H1 (cell line): ENCODE results near the gene NOL3.

Experiments
- GABPA ChIP-seq: IDR thresholded peaks from 2 replicates; pipeline ENCODE4 v1.6.1; 2011; ENCODE audit warnings: mild to moderate bottlenecking, low read length, moderate library complexity, borderline replicate concordance; ENCODE audit not compliant: insufficient read depth
- HDAC6 ChIP-seq: IDR thresholded peaks from one replicate; pipeline ENCODE4 v1.7.1; 2012; ENCODE audit warnings: low read depth, mild to moderate bottlenecking, inconsistent platforms, low read length, moderate library complexity
- POLR2A ChIP-seq, 2 experiments: IDR thresholded peaks; 1 replicate in 1 of 2; 2 replicates in 1 of 2; pipeline ENCODE4 v1.6.1; 2011; ENCODE audit warnings: low read depth in 2 of 2, low read length in 2 of 2, mild to moderate bottlenecking in 2 of 2; ENCODE audit errors: control extremely low read depth in 1 of 2
- POU5F1 ChIP-seq: IDR thresholded peaks from 2 replicates; pipeline ENCODE4 v1.6.1; 2011; ENCODE audit warnings: low read depth, mild to moderate bottlenecking, low read length, moderate library complexity
- RAD21 ChIP-seq, 2 experiments: IDR thresholded peaks in 1 of 2; conservative IDR thresholded peaks in 1 of 2; 2 replicates each; pipeline ENCODE4 v1.6.1; 2011; ENCODE audit warnings: low read depth in 2 of 2, low read length in 2 of 2, improper control_type of control experiment in 1 of 2, inconsistent platforms in 1 of 2, mild to moderate bottlenecking in 1 of 2, moderate library complexity in 1 of 2
- TF ChIP-seq, protein P1 (sequence below), 3 experiments: IDR thresholded peaks; 1 replicate in 2 of 3; 2 replicates in 1 of 3; pipeline versions ENCODE4 v1.5.1 to v1.6.1; 2011; ENCODE audit warnings: low read length in 3 of 3, mild to moderate bottlenecking in 3 of 3, inconsistent platforms in 2 of 3, low read depth in 1 of 3, moderate library complexity in 1 of 3; ENCODE audit not compliant: insufficient read depth in 1 of 3; ENCODE audit errors: control extremely low read depth in 1 of 3
- TF ChIP-seq, protein P2 (sequence below): IDR thresholded peaks from 2 replicates; pipeline ENCODE4 v1.6.1; 2011; ENCODE audit warnings: low read depth, mild to moderate bottlenecking, low read length; ENCODE audit not compliant: insufficient read depth

DNA sequence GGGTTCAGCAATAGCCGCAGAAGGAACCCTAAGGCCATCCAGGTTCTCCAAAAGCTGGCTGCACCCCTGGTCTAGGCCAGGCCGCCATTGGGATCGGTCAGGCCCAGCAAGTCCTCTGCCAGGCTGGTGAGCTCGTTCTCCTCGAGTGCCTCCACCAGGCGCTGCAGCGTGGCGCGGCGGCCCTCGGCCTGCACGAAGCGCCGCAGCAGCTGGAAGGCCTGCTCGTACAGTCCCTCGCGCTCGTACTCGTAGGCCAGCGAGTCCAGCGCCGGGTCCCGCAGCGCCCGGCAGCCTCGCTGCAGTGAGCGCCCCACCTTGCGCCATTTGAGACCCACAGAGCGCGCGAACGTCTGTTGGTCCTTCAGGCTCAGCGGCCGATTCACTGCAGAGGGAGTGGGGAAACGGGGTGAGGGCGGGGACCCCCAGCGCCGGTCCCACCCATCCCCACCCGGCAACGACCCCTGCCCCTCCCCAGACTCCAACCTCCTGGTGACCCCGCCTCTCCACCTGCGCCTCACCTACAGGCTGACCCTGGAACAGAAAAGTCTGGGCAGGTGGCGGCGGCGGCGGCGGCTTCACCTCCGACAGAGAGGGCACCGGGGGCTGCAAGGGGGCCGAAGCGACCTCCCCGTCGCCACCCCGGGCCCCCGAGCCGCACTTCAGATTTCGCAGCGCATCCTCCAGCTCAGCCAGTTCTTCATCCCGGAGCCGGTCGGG is 15.6 kb upstream of the NOL3 start:
- TF ChIP-seq RAD21 (IDR thresholded peaks at IDR 0.05 in 1 of 2, conservative IDR thresholded peaks at IDR 0.05 in 1 of 2; ENCODE audit: low read depth in 2 of 2, low read length in 2 of 2) (0 out of 4 replicates have a peak, but pooled peaks of 1 of the 2 experiments have one; percentile 5), HDAC6 (no peak), GABPA (no peak), POU5F1 (no peak), POLR2A (IDR thresholded peaks at IDR 0.05; ENCODE audit: control extremely low read depth in 1 of 2, low read depth in 2 of 2, low read length in 2 of 2) (no peak)
- TF ChIP-seq, protein P1, sequence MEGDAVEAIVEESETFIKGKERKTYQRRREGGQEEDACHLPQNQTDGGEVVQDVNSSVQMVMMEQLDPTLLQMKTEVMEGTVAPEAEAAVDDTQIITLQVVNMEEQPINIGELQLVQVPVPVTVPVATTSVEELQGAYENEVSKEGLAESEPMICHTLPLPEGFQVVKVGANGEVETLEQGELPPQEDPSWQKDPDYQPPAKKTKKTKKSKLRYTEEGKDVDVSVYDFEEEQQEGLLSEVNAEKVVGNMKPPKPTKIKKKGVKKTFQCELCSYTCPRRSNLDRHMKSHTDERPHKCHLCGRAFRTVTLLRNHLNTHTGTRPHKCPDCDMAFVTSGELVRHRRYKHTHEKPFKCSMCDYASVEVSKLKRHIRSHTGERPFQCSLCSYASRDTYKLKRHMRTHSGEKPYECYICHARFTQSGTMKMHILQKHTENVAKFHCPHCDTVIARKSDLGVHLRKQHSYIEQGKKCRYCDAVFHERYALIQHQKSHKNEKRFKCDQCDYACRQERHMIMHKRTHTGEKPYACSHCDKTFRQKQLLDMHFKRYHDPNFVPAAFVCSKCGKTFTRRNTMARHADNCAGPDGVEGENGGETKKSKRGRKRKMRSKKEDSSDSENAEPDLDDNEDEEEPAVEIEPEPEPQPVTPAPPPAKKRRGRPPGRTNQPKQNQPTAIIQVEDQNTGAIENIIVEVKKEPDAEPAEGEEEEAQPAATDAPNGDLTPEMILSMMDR (IDR thresholded peaks at IDR 0.05; ENCODE audit: control extremely low read depth in 1 of 3, insufficient read depth in 1 of 3, low read depth in 1 of 3, low read length in 3 of 3): 0 out of 4 replicates have a peak, but pooled peaks of 1 of the 3 experiments have one; percentile 5
- TF ChIP-seq, protein P2, sequence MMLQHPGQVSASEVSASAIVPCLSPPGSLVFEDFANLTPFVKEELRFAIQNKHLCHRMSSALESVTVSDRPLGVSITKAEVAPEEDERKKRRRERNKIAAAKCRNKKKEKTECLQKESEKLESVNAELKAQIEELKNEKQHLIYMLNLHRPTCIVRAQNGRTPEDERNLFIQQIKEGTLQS: no peak
